ENCODE measurements around the gene CD59. TPM values are rescaled to one million over a fixed set of nuclear protein-coding genes. Genes with fewer than 3 reads are reported as not detected.
A peak's percentile ranks its signal among the peaks of the same experiment; 100 is the strongest.

The CD59 gene
- total RNA-seq, 1 experiment from 2014 or later: 5.7 TPM

DNA sequence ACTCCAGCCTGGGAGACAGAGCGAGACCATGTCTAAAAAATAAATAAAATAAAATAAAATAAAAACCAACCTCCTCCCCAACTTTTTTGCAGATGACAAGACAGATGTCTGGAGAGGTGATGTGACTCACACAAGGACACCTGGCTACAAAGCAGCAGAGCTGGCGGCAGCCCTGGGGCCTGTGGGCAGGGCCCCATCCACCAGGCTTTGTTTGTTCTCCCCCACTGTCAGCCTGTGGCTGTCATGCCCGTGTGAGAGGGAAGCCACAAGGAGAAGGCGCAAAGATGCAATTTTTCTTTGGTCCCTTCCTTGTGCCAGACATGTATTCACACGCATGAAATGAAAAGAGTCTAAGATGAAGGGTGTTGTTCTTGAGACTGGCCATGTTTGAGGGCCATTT is 16.6 kb downstream of the CD59 start:
- Histone ChIP-seq H3K79me2 (ENCODE audit: low read length) (no peaks in the 10 kb centered on the region), H3K9me3 (ENCODE audit: low read length) (no peaks in the 10 kb centered on the region), H3K9ac (ENCODE audit: low read length) (no peak overlapping the region)

GRCh38 chr11:33718440-33718839 is 17.8 kb downstream of the CD59 start:
- Histone ChIP-seq H3K4me1 (ENCODE audit: low read length) (no peaks in the 10 kb centered on the region), H3K79me2 (ENCODE audit: low read length) (no peaks in the 10 kb centered on the region), H3K36me3 (ENCODE audit: insufficient read depth, low read length) (no peaks in the 10 kb centered on the region)

More for the DNA sequence above, 16.6 kb downstream of the CD59 start:
- Histone ChIP-seq H2AFZ (ENCODE audit: low read length) (no peak overlapping the region), H3K9me2 (replicated peaks; ENCODE audit: insufficient read depth, low read length) (no peaks in the 10 kb centered on the region), H3K4me2 (ENCODE audit: low read depth, low read length, poor library complexity, severe bottlenecking) (no peak overlapping the region), H3K27me3 (ENCODE audit: low read length) (no peaks in the 10 kb centered on the region), H3K27ac (ENCODE audit: low read length) (no peak overlapping the region), H3K36me3 (ENCODE audit: insufficient read depth, low read length) (no peaks in the 10 kb centered on the region), H3K4me1 (ENCODE audit: low read length) (no peaks in the 10 kb centered on the region), H4K20me1 (ENCODE audit: insufficient read depth, low read depth, low read length) (no peaks in the 10 kb centered on the region), H3K4me3 (ENCODE audit: low read length) (no peak overlapping the region)
- no peak for DNase-seq

DNA sequence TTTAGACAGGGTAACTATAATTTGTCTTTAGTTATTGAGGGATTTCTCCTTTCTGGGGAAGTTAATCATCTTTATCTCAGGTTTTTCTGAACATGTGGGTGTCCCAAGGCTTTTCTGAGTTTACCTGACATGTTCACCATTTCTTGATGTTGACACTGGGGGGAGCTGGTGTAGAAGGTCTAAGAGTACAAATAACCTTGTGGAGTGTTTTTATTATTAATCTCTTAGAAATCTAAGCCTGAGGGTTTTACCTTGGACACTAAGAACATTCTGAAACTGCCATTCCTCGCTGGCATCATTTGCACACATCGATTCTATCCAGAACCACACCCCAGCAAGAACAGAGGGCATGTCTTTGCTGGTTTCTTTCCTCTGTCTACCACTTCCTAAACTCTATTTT is 20.0 kb downstream of the CD59 start:
- Histone ChIP-seq H3K4me3 (ENCODE audit: low read length) (no peak overlapping the region), H3K9me3 (ENCODE audit: low read length) (no peaks in the 10 kb centered on the region), H3K4me2 (ENCODE audit: low read depth, low read length, poor library complexity, severe bottlenecking) (no peak overlapping the region), H3K4me1 (ENCODE audit: low read length) (no peaks in the 10 kb centered on the region), H2AFZ (ENCODE audit: low read length) (no peak overlapping the region), H3K79me2 (ENCODE audit: low read length) (no peaks in the 10 kb centered on the region), H4K20me1 (ENCODE audit: insufficient read depth, low read depth, low read length) (no peaks in the 10 kb centered on the region), H3K9me2 (replicated peaks; ENCODE audit: insufficient read depth, low read length) (no peaks in the 10 kb centered on the region), H3K36me3 (ENCODE audit: insufficient read depth, low read length) (no peaks in the 10 kb centered on the region), H3K27me3 (ENCODE audit: low read length) (no peaks in the 10 kb centered on the region), H3K27ac (ENCODE audit: low read length) (no peak overlapping the region), H3K9ac (ENCODE audit: low read length) (no peak overlapping the region)
- DNase-seq: peak; percentile 69

More at GRCh38 chr11:33718440-33718839, 17.8 kb downstream of the CD59 start:
- Histone ChIP-seq H3K27ac (ENCODE audit: low read length) (no peak overlapping the region), H3K9ac (ENCODE audit: low read length) (no peak overlapping the region), H4K20me1 (ENCODE audit: insufficient read depth, low read depth, low read length) (no peaks in the 10 kb centered on the region), H2AFZ (ENCODE audit: low read length) (no peak overlapping the region), H3K4me3 (ENCODE audit: low read length) (no peak overlapping the region), H3K4me2 (ENCODE audit: low read depth, low read length, poor library complexity, severe bottlenecking) (no peak overlapping the region), H3K9me2 (replicated peaks; ENCODE audit: insufficient read depth, low read length) (no peaks in the 10 kb centered on the region), H3K9me3 (ENCODE audit: low read length) (no peaks in the 10 kb centered on the region), H3K27me3 (ENCODE audit: low read length) (no peaks in the 10 kb centered on the region)
- DNase-seq: no peak

GRCh38 chr11:33713856-33714398 is 22.3 kb downstream of the CD59 start:
- Histone ChIP-seq H3K27ac (ENCODE audit: low read length) (no peak overlapping the region), H3K4me1 (ENCODE audit: low read length) (no peaks in the 10 kb centered on the region), H2AFZ (ENCODE audit: low read length) (no peak overlapping the region), H3K9ac (ENCODE audit: low read length) (no peak overlapping the region), H3K79me2 (ENCODE audit: low read length) (no peaks in the 10 kb centered on the region), H4K20me1 (ENCODE audit: insufficient read depth, low read depth, low read length) (no peaks in the 10 kb centered on the region), H3K27me3 (ENCODE audit: low read length) (no peaks in the 10 kb centered on the region), H3K4me2 (ENCODE audit: low read depth, low read length, poor library complexity, severe bottlenecking) (no peak overlapping the region), H3K9me3 (ENCODE audit: low read length) (no peaks in the 10 kb centered on the region), H3K36me3 (ENCODE audit: insufficient read depth, low read length) (no peaks in the 10 kb centered on the region), H3K4me3 (ENCODE audit: low read length) (no peak overlapping the region), H3K9me2 (replicated peaks; ENCODE audit: insufficient read depth, low read length) (no peaks in the 10 kb centered on the region)
- DNase-seq: no peak

DNA sequence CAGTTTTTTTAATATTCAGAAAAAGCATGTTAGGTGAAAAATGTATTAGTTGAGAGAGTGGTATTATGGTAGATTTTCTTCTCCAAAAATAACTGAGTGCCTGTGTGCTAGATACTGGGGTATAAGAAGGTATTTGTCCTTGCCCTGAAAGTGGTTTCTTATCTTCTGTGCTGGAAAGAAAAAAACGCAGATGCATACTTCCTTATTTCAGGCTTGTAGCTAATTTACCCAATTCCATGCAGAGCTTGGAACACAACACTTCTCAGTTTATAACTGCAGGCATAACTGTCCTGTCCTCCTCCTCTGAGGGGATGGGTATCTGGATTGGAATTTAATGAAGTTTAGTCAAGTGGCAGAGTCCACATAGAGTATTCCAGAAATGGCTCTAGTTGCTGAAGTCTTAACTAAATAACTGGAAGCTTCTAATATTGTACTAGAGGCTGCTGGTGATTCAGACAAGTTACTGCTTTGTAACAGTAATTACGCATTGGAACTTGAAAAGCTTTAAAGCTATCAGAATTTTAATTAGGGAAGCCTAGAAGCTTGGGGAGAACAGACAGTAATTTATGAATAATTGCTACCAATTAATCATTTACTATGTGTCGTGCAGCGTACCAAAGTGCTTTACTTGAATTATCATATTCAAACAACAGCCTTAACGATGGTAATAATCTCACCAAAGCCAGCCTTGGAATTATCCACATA is 22.9 kb downstream of the CD59 start:
- Histone ChIP-seq H3K27ac (ENCODE audit: low read length) (no peak overlapping the region), H3K9ac (ENCODE audit: low read length) (no peak overlapping the region), H3K4me2 (ENCODE audit: low read depth, low read length, poor library complexity, severe bottlenecking) (no peak overlapping the region), H4K20me1 (ENCODE audit: insufficient read depth, low read depth, low read length) (no peaks in the 10 kb centered on the region), H3K4me3 (ENCODE audit: low read length) (no peak overlapping the region), H3K36me3 (ENCODE audit: insufficient read depth, low read length) (no peaks in the 10 kb centered on the region), H3K4me1 (ENCODE audit: low read length) (no peaks in the 10 kb centered on the region), H3K9me3 (ENCODE audit: low read length) (no peaks in the 10 kb centered on the region), H2AFZ (ENCODE audit: low read length) (no peak overlapping the region), H3K9me2 (replicated peaks; ENCODE audit: insufficient read depth, low read length) (no peaks in the 10 kb centered on the region), H3K79me2 (ENCODE audit: low read length) (no peaks in the 10 kb centered on the region), H3K27me3 (ENCODE audit: low read length) (no peaks in the 10 kb centered on the region)
- no peak for DNase-seq

DNA sequence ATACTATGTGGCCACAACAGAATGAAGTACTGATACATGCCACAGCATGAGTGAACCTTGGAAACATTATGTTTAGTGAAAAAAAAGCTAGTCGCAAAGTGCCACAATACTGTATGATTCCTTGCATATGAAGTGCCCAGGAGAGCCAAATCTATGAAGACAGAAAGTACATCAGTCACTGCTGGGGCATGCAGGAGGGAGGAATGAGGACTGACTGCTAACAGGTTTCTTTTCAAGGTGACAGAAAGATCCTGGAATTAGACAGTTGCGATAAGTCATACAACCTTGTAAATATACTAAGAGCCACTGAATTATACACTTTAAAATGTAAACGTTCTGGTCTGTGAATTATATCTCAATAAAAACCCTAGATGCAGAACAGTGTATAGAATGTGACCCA is 23.8 kb downstream of the CD59 start:
- H3K79me2 ChIP-seq (ENCODE audit: low read length): no peaks in the 10 kb centered on the region
- H4K20me1 ChIP-seq (ENCODE audit: insufficient read depth, low read depth, low read length): no peaks in the 10 kb centered on the region
- H2AFZ ChIP-seq (ENCODE audit: low read length): no peak overlapping the region
- no peak for DNase-seq
- no peaks in the 10 kb centered on the region for H3K27me3 ChIP-seq (ENCODE audit: low read length)
- H3K9ac ChIP-seq (ENCODE audit: low read length): no peak overlapping the region
- no peaks in the 10 kb centered on the region for H3K9me3 ChIP-seq (ENCODE audit: low read length)
- no peaks in the 10 kb centered on the region for H3K9me2 ChIP-seq (replicated peaks; ENCODE audit: insufficient read depth, low read length)
- no peak overlapping the region for H3K4me2 ChIP-seq (ENCODE audit: low read depth, low read length, poor library complexity, severe bottlenecking)
- H3K27ac ChIP-seq (ENCODE audit: low read length): no peak overlapping the region
- H3K36me3 ChIP-seq (ENCODE audit: insufficient read depth, low read length): no peaks in the 10 kb centered on the region
- no peak overlapping the region for H3K4me3 ChIP-seq (ENCODE audit: low read length)
- no peaks in the 10 kb centered on the region for H3K4me1 ChIP-seq (ENCODE audit: low read length)

- Histone ChIP-seq H3K4me2 (ENCODE audit: low read depth, low read length, poor library complexity, severe bottlenecking) (no peak overlapping the region), H3K27ac (ENCODE audit: low read length) (no peak overlapping the region), H3K4me1 (ENCODE audit: low read length) (no peaks in the 10 kb centered on the region), H2AFZ (ENCODE audit: low read length) (no peak overlapping the region), H3K27me3 (ENCODE audit: low read length) (no peaks in the 10 kb centered on the region), H3K4me3 (ENCODE audit: low read length) (no peak overlapping the region), H3K79me2 (ENCODE audit: low read length) (no peaks in the 10 kb centered on the region), H3K36me3 (ENCODE audit: insufficient read depth, low read length) (no peaks in the 10 kb centered on the region), H3K9ac (ENCODE audit: low read length) (no peak overlapping the region), H3K9me2 (replicated peaks; ENCODE audit: insufficient read depth, low read length) (no peaks in the 10 kb centered on the region), H4K20me1 (ENCODE audit: insufficient read depth, low read depth, low read length) (no peaks in the 10 kb centered on the region), H3K9me3 (ENCODE audit: low read length) (no peaks in the 10 kb centered on the region)
- DNase-seq: no peak
Measured at GRCh38 chr11:33709466-33709865, 26.8 kb downstream of the CD59 start.

GRCh38 chr11:33708985-33709384 is 27.2 kb downstream of the CD59 start:
- no peaks in the 10 kb centered on the region for H3K79me2 ChIP-seq (ENCODE audit: low read length)
- no peak overlapping the region for H2AFZ ChIP-seq (ENCODE audit: low read length)
- no peaks in the 10 kb centered on the region for H3K9me2 ChIP-seq (replicated peaks; ENCODE audit: insufficient read depth, low read length)
- DNase-seq: no peak
- no peaks in the 10 kb centered on the region for H3K4me1 ChIP-seq (ENCODE audit: low read length)
- no peak overlapping the region for H3K27ac ChIP-seq (ENCODE audit: low read length)
- no peaks in the 10 kb centered on the region for H3K27me3 ChIP-seq (ENCODE audit: low read length)
- no peaks in the 10 kb centered on the region for H4K20me1 ChIP-seq (ENCODE audit: insufficient read depth, low read depth, low read length)
- H3K4me3 ChIP-seq (ENCODE audit: low read length): no peak overlapping the region
- H3K36me3 ChIP-seq (ENCODE audit: insufficient read depth, low read length): no peaks in the 10 kb centered on the region
- no peak overlapping the region for H3K4me2 ChIP-seq (ENCODE audit: low read depth, low read length, poor library complexity, severe bottlenecking)
- no peak overlapping the region for H3K9ac ChIP-seq (ENCODE audit: low read length)
- H3K9me3 ChIP-seq (ENCODE audit: low read length): no peaks in the 10 kb centered on the region

All from Karpas-422 (cell line).